Subcutaneous abdominal adipose tissue (tissue), 5 donors: ENCODE measurements around the gene TOGARAM1.

Experiments
- H3K27ac ChIP-seq: one replicate; pipeline ENCODE4 v1.7.0; 2013; ENCODE audit warnings: low read depth, mild to moderate bottlenecking, inconsistent platforms, low read length, moderate library complexity
- H3K27me3 ChIP-seq, 5 donors: one replicate each; pipeline ENCODE4 v1.7.0; 2013; ENCODE audit warnings: low read length in 5 of 5, inconsistent platforms in 1 of 5; ENCODE audit not compliant: control insufficient read depth in 5 of 5, insufficient read depth in 4 of 5
- H3K36me3 ChIP-seq, 5 donors: one replicate each; pipeline ENCODE4 v1.7.0; 2013; ENCODE audit warnings: low read length in 5 of 5; ENCODE audit not compliant: control insufficient read depth in 5 of 5, insufficient read depth in 5 of 5
- H3K4me1 ChIP-seq, 5 donors: one replicate each; pipeline ENCODE4 v1.7.0; 2013; ENCODE audit warnings: low read length in 5 of 5, mild to moderate bottlenecking in 3 of 5, moderate library complexity in 1 of 5; ENCODE audit not compliant: control insufficient read depth in 5 of 5, insufficient read depth in 5 of 5
- H3K4me3 ChIP-seq, 5 donors: one replicate each; pipeline ENCODE4 v1.7.0; 2013; ENCODE audit warnings: low read length in 5 of 5, low read depth in 1 of 5
- H3K9ac ChIP-seq, 5 donors: one replicate each; pipeline ENCODE4 v1.7.0; 2013; ENCODE audit warnings: low read length in 5 of 5, mild to moderate bottlenecking in 4 of 5, moderate library complexity in 3 of 5
- H3K9me3 ChIP-seq, 5 donors: one replicate each; pipeline ENCODE4 v1.7.0; 2013; ENCODE audit warnings: low read length in 5 of 5; ENCODE audit not compliant: control insufficient read depth in 5 of 5
- donor health status: healthy.
- donor health status: healthy.
- donor health status: healthy.
- donor health status: healthy.
- donor health status: healthy.

The TOGARAM1 gene

DNA sequence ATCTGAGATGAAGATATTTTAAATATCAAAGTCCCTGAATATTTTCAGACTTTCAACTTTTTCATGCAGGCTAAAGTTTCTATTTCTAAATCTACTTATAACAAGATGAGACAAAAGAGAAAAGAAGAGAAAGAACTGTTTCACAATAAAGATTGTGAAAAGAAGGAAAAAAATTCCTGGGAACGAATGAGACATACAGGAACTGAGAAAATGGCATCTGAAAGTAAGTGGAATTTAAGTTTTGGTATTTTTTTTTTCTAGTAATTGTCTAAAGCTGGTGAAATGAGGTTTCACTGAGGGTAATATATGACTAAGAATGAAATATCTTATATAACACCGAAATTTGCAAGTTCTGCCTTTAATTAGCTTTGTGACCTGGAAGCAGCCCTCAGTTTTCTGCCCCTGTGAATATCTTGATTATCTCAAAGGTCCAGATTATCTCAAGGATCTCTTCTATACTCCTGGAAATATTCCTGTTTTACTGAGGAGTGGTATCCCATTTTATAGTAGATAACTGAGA is 66.2 kb downstream of the TOGARAM1 start:
- H3K4me1 ChIP-seq = no peaks in the 10 kb centered on the region
- H3K9ac ChIP-seq = no peak overlapping the region
- no peaks in the 10 kb centered on the region for H3K27me3 ChIP-seq
- H3K27ac ChIP-seq = no peak overlapping the region
- no peak overlapping the region for H3K4me3 ChIP-seq
- H3K9me3 ChIP-seq = no peaks in the 10 kb centered on the region
- H3K36me3 ChIP-seq = peaks cover 4 to 36% (median 23%) of the 10 kb centered on the region in 5 donors

DNA sequence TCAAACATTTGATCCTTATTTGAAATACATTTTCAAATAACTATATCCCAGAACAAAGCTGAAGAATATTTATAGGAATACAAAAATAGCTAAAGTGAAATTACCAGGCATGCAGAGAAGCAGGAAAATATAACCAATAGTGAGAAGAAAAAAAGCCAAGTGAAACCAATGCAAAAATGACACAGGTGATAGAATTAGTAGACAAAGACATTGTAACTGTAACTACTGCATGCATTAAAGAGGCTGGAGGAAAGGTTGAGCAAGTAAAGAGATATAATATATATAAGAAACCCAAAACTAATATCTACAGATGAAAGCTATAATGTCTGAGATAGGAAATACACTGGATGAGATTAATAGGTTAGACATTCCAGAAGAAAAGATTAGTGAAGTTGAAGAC is 72.7 kb downstream of the TOGARAM1 start:
- no peak overlapping the region for H3K4me3 ChIP-seq
- no peaks in the 10 kb centered on the region for H3K27me3 ChIP-seq
- H3K9me3 ChIP-seq = no peaks in the 10 kb centered on the region
- H3K36me3 ChIP-seq = peaks cover 27 to 49% (median 40%) of the 10 kb centered on the region in 5 donors
- peaks cover 0 to 2% (median 0%) of the 10 kb centered on the region in 5 donors for H3K4me1 ChIP-seq
- no peak overlapping the region for H3K27ac ChIP-seq
- H3K9ac ChIP-seq = no peak overlapping the region

DNA sequence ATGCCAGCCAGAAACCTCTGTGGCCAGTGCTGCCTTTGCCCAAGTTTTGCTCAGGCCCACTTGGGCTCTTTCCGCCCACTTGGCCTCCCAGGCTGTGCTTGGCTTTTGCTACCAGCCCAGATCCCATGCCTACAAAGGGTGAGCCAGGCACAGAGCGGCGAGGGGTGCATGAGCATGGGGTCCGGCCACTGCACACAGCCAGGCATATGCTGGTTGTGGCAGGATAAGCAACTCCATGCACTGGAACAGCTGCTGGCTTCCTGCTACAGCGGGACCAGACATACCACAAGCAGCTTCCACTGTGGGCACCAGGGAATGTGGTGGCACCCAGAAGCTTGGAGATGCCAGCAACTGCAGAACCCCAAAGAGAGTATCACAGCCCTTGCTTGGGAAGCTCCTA is 76.3 kb downstream of the TOGARAM1 start:
- Histone ChIP-seq H3K9ac (no peak overlapping the region), H3K27me3 (no peaks in the 10 kb centered on the region), H3K4me3 (no peak overlapping the region), H3K4me1 (peaks cover 0 to 2% (median 0%) of the 10 kb centered on the region in 5 donors), H3K27ac (no peak overlapping the region), H3K36me3 (peaks cover 11 to 46% (median 35%) of the 10 kb centered on the region in 5 donors), H3K9me3 (no peaks in the 10 kb centered on the region)

DNA sequence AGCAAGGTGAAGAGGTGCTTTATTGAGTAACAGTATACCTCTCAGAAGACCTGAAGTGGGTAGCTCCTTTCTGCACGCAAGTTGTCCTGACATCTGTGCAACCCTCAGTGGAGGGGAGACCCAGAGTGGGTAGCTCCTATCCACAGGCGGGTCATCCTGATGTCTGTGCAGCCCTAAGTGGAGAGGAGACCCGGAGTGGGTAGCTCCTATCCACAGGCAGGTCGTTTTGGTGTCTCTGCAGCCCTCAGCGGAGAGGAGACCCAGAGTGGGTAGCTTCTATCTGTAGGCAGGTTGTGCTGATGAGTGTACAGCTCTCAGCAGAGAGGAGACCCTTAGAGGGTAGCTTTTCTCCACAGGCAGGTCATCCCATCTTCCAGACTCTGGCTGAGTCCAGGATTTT is 76.9 kb downstream of the TOGARAM1 start:
- peaks cover 0 to 2% (median 0%) of the 10 kb centered on the region in 5 donors for H3K4me1 ChIP-seq
- no peak overlapping the region for H3K9ac ChIP-seq
- no peaks in the 10 kb centered on the region for H3K27me3 ChIP-seq
- H3K9me3 ChIP-seq = no peaks in the 10 kb centered on the region
- peaks cover 11 to 42% (median 31%) of the 10 kb centered on the region in 5 donors for H3K36me3 ChIP-seq
- H3K27ac ChIP-seq = no peak overlapping the region
- no peak overlapping the region for H3K4me3 ChIP-seq

DNA sequence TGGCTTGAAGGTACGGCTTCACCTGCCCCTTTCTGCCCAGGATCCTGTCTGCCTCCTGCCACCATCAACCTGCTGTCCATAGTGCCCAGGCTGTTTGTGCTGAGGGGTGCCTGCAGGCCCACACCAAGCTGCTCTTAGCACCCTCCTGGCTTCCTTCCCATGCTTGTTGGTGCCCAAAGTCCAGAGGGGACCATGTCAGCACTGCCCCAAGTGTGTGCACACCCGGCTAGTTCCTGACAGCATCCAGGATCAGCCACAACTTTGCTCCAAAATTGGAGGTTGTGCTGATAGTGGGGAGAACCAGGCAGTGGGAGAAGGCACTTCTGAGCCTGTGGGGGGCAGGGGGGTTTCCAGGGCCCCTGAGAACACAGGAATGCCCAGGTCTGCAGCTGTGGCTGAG is 77.4 kb downstream of the TOGARAM1 start:
- Histone ChIP-seq H3K36me3 (peaks cover 7 to 37% (median 29%) of the 10 kb centered on the region in 5 donors), H3K4me3 (no peak overlapping the region), H3K27me3 (no peaks in the 10 kb centered on the region), H3K27ac (no peak overlapping the region), H3K9ac (no peak overlapping the region), H3K4me1 (peaks cover 0 to 2% (median 0%) of the 10 kb centered on the region in 5 donors), H3K9me3 (no peaks in the 10 kb centered on the region)

DNA sequence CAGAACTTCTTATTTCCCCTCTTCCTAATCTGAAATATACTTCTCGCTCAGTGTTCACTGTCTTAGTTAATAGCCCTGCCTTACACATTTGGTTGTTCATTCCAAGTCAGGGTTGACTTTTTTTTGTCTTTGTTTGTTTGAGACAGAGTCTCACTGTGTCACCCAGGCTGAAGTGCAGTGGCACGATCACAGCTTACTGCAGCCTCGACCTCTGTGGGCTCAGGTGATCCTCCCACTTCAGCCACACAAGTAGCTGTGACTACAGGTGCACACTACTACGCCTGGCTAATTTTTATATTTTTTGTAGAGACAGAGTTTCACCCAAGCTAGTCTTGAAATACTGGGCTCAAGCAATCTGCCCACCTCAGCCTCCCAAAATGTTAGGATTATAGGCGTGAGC is 79.7 kb downstream of the TOGARAM1 start:
- Histone ChIP-seq H3K27ac (no peak overlapping the region), H3K9me3 (no peaks in the 10 kb centered on the region), H3K9ac (no peak overlapping the region), H3K27me3 (no peaks in the 10 kb centered on the region), H3K4me3 (no peak overlapping the region), H3K4me1 (peaks cover 0 to 2% (median 0%) of the 10 kb centered on the region in 5 donors), H3K36me3 (peaks cover 8 to 38% (median 35%) of the 10 kb centered on the region in 5 donors)

DNA sequence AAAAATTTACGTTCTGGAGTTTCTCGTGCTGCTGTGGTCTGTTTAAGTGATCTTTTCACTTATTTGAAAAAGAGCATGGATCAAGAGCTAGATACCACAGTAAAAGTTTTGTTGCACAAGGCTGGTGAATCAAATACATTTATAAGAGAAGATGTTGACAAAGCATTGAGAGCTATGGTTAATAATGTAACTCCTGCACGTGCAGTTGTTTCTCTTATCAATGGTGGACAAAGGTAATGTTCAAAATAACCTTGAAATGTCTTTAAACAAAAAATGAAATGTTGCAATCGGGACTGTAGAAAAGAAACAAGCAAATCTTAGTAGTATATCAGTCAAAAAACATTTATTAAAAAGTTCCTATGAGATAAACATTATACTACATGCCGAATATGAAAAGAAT is 82.6 kb downstream of the TOGARAM1 start:
- Histone ChIP-seq H3K36me3 (peaks cover 7 to 18% (median 16%) of the 10 kb centered on the region in 5 donors), H3K27me3 (no peaks in the 10 kb centered on the region), H3K9ac (no peak overlapping the region), H3K27ac (no peak overlapping the region), H3K4me3 (no peak overlapping the region), H3K9me3 (no peaks in the 10 kb centered on the region), H3K4me1 (no peaks in the 10 kb centered on the region)

DNA sequence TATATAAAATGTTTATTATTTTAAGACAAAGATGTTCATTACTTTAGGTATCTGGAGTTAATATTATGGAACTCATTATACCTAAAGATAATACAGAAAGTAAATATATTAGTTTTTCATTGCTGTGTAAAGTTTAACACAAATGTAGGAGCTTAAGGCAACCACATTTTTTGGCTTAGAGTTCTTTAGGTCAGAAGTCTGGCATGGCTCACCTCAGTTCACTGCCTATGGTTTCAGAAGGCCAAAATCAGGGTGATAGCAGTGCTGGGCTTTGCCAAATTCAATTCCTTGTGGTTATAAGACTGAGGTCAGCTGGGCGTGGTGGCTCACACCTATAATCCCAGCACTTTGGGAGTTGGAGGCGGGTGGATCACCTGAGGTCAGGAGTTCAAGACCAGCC is 86.4 kb downstream of the TOGARAM1 start:
- H3K36me3 ChIP-seq = peaks cover 13 to 28% (median 24%) of the 10 kb centered on the region in 5 donors
- no peaks in the 10 kb centered on the region for H3K27me3 ChIP-seq
- H3K9me3 ChIP-seq = no peaks in the 10 kb centered on the region
- H3K4me1 ChIP-seq = no peaks in the 10 kb centered on the region
- H3K4me3 ChIP-seq = no peak overlapping the region
- no peak overlapping the region for H3K9ac ChIP-seq
- H3K27ac ChIP-seq = no peak overlapping the region

DNA sequence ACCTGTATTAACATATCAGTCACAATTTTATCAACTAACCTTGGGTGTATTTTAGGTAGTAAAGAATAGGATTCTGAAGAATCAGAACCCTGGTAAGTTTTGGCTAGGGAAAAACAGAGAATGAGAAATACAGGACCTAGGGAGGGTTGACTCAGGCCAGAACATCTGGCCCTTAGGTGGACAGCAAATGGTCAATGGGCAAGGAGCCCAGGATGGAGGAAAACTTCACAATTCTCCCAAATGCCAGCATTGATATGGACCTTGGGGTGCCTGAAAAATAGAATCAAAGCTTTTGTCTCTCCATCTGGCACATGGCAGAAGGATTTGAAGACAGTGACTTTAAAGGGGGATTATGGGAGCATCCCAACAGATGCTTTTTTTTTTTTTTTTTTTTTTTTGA is 89.2 kb downstream of the TOGARAM1 start:
- Histone ChIP-seq H3K4me1 (no peaks in the 10 kb centered on the region), H3K9me3 (no peaks in the 10 kb centered on the region), H3K9ac (no peak overlapping the region), H3K36me3 (peaks cover 20 to 36% (median 26%) of the 10 kb centered on the region in 5 donors), H3K4me3 (no peak overlapping the region), H3K27me3 (no peaks in the 10 kb centered on the region), H3K27ac (no peak overlapping the region)

DNA sequence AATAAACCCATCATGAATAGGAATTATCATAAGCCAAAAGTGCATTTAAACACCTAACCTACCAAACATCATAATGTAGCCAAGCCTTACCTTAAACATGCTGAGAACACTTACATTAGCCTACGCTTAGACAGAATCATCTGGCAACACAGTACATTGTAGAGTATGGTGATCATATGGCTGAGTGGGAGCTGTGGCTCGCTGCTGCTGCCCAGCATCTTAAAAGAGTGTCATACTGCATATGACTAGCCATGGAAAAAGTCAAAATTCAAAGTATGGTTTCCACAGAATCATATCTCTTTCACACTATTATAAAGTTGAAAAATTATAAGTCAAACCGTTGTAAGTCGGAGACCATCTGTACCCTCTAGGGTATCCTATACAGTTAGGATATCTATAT is 89.9 kb downstream of the TOGARAM1 start:
- Histone ChIP-seq H3K36me3 (peaks cover 14 to 30% (median 22%) of the 10 kb centered on the region in 5 donors), H3K9ac (no peak overlapping the region), H3K27ac (no peak overlapping the region), H3K9me3 (no peaks in the 10 kb centered on the region), H3K4me1 (no peaks in the 10 kb centered on the region), H3K4me3 (no peak overlapping the region), H3K27me3 (no peaks in the 10 kb centered on the region)
